Mucosa of gallbladder (tissue), 1 donor: ENCODE data around the gene FAM193B. TPM values are rescaled to one million over a fixed set of nuclear protein-coding genes. Genes with fewer than 3 reads are reported as not detected.

Source experiments
- DNase-seq: peaks from one replicate; pipeline ENCODE4 v3.0.0-alpha.2; 2020; ENCODE audit warnings: low spot score
- total RNA-seq: library from RNA; stranded (reverse); gene quantifications from one replicate; pipeline ENCODE4 v1.2.1, GENCODE V29; 2021
- donor health status: DM: no; HTN: no; CAD: no.

The FAM193B gene
- 98.1 TPM for total RNA-seq

GRCh38 chr5:177554474-177555111 lies at the start of gene FAM193B:
Gene FAM193B (minus strand): TSS chr5:177554563. CDS start chr5:177554458, 105 bp downstream.
- peak; percentile 92 for DNase-seq

- DNase-seq = no peak
Measured at GRCh38 chr5:177604116-177604521, 49.8 kb upstream of the FAM193B start.

GRCh38 chr5:177603631-177604030 lies 49.3 kb upstream of the FAM193B start:
- DNase-seq = no peak

- DNase-seq = no peak
Measured at GRCh38 chr5:177602458-177602830, 48.1 kb upstream of the FAM193B start.

- no peak for DNase-seq
Measured at GRCh38 chr5:177601577-177602457, 47.5 kb upstream of the FAM193B start.

- no peak for DNase-seq
Measured at GRCh38 chr5:177601126-177601525, 46.8 kb upstream of the FAM193B start.

GRCh38 chr5:177600508-177601018 lies 46.2 kb upstream of the FAM193B start:
- DNase-seq = no peak

- peak; percentile 78 for DNase-seq
Measured at GRCh38 chr5:177599731-177600507, 45.6 kb upstream of the FAM193B start, which contains the start of gene B4GALT7. Gene B4GALT7 (plus strand): TSS chr5:177600132. CDS start chr5:177600211, 79 bp downstream.

- no peak for DNase-seq
Measured at GRCh38 chr5:177598477-177598876, 44.1 kb upstream of the FAM193B start.

- DNase-seq = no peak
Measured at GRCh38 chr5:177596775-177597238, 42.4 kb upstream of the FAM193B start.

- DNase-seq = no peak
Measured at GRCh38 chr5:177595991-177596774, 41.8 kb upstream of the FAM193B start.

GRCh38 chr5:177595026-177595585 lies 40.7 kb upstream of the FAM193B start:
- DNase-seq = no peak

GRCh38 chr5:177594071-177594470 lies 39.7 kb upstream of the FAM193B start:
- DNase-seq = no peak

GRCh38 chr5:177593511-177593910 lies 39.1 kb upstream of the FAM193B start:
- DNase-seq = no peak

- no peak for DNase-seq
Measured at GRCh38 chr5:177592905-177593304, 38.5 kb upstream of the FAM193B start.

GRCh38 chr5:177592010-177592834 lies 37.9 kb upstream of the FAM193B start, which contains the start of gene TMED9:
Gene TMED9 (plus strand): TSS chr5:177592203. CDS start chr5:177592215, 12 bp downstream.
- peak; percentile 88 for DNase-seq

- no peak for DNase-seq
Measured at GRCh38 chr5:177591690-177592009, 37.3 kb upstream of the FAM193B start.

GRCh38 chr5:177590406-177590805 lies 36.0 kb upstream of the FAM193B start:
- DNase-seq = no peak

GRCh38 chr5:177588413-177588909 lies 34.1 kb upstream of the FAM193B start:
- no peak for DNase-seq

GRCh38 chr5:177578316-177578715 lies 24.0 kb upstream of the FAM193B start:
- no peak for DNase-seq
